ENCODE data around the gene HMBS. TPM values are rescaled to one million over a fixed set of nuclear protein-coding genes. Genes with fewer than 3 reads are reported as not detected.

HMBS gene
- total RNA-seq, 1 experiment from 2014 or later = 9.3 TPM

DNA sequence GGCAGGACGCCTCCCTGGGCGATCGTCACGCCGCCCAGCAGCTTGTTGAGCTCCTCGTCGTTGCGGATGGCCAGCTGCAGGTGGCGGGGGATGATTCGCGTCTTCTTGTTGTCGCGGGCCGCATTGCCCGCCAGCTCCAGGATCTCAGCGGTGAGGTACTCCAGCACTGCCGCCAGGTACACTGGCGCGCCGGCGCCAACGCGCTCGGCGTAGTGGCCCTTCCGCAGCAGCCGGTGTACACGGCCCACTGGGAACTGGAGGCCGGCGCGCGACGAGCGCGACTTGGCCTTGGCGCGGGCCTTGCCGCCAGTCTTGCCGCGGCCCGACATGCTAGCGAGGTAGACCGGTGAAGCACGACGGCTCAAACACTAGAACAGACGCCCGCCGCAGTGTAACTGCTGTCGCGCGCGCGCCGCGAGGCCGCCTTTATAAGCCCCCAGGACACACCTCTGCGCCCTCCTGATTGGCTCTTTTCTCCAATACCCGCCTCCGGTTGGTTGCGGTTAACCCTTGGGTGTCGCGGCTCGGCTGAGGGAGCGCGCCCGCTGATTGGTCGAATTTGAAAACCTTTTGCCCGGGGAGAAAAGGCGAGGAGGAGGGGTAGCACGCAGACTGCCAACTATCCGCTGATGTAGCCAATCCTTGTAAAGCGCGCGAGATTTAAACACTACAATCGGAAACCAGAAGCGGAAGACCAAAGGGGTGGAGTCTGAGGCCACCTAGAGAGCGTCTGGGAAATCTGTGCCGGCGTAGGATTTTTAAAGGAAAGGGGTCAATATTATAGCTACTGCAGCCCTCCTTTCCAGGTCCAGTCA is 10.6 kb downstream of the HMBS start:
- Histone ChIP-seq H3K9ac (ENCODE audit: low read length) (peak overlapping the region; percentile 97), H3K4me2 (ENCODE audit: low read length) (peak overlapping the region; percentile 94), H3K79me2 (ENCODE audit: low read length) (peaks cover 49% of the 10 kb centered on the region), H3K9me2 (replicated peaks; ENCODE audit: low read length) (no peaks in the 10 kb centered on the region), H3K4me3 (ENCODE audit: low read length) (peak overlapping the region; percentile 90), H3F3A (ENCODE audit: low read length, unreplicated experiment) (peaks cover 17% of the 10 kb centered on the region), H2AFZ (ENCODE audit: low read length) (peak overlapping the region; percentile 76), H3K27ac (ENCODE audit: low read length) (peak overlapping the region; percentile 53), H3K9me3 (ENCODE audit: low read length) (no peaks in the 10 kb centered on the region), H4K20me1 (ENCODE audit: low read length) (peaks cover 28% of the 10 kb centered on the region), H3K27me3 (ENCODE audit: low read length) (no peaks in the 10 kb centered on the region), H3K36me3 (ENCODE audit: low read depth, low read length) (peaks cover 46% of the 10 kb centered on the region), H3K4me1 (ENCODE audit: insufficient read depth, low read length) (peaks cover 28% of the 10 kb centered on the region)
- POLR2A ChIA-PET (ENCODE audit: unreplicated experiment) = interaction anchor here (0.6 to 1.1 kb wide), 5 partner anchors 10 to 28 kb away, joined by 3 to 11 read pairs (median 5); partner anchors contain the start of genes C2CD2L, HINFP, HMBS and VPS11
- TF ChIP-seq EZH2phosphoT487 (IDR thresholded peaks at IDR 0.05; ENCODE audit: borderline replicate concordance, low read length) = no peak
- TF ChIP-seq, protein P1, sequence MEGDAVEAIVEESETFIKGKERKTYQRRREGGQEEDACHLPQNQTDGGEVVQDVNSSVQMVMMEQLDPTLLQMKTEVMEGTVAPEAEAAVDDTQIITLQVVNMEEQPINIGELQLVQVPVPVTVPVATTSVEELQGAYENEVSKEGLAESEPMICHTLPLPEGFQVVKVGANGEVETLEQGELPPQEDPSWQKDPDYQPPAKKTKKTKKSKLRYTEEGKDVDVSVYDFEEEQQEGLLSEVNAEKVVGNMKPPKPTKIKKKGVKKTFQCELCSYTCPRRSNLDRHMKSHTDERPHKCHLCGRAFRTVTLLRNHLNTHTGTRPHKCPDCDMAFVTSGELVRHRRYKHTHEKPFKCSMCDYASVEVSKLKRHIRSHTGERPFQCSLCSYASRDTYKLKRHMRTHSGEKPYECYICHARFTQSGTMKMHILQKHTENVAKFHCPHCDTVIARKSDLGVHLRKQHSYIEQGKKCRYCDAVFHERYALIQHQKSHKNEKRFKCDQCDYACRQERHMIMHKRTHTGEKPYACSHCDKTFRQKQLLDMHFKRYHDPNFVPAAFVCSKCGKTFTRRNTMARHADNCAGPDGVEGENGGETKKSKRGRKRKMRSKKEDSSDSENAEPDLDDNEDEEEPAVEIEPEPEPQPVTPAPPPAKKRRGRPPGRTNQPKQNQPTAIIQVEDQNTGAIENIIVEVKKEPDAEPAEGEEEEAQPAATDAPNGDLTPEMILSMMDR (conservative IDR thresholded peaks at IDR 0.05; ENCODE audit: low read depth, low read length) = 0 out of 2 replicates have a peak, but pooled peaks have one; percentile 29
- BruUV-seq (replicated peaks) = TSS peak; percentile 55
- DNase-seq (peak; percentile 100), ATAC-seq (peak; percentile 79)
- intact Hi-C loops (cut with micrococcal nuclease) = loop anchor here (2.0 kb wide), 2 partner anchors 38 to 102 kb away; partner anchors contain the start of gene HYOU1
- CTCF ChIA-PET = interaction anchor here (0.6 to 1.4 kb wide), 7 partner anchors 10 to 101 kb away, joined by 3 to 5 read pairs (median 3); partner anchors contain the start of genes C2CD2L, HINFP and HMBS

DNA sequence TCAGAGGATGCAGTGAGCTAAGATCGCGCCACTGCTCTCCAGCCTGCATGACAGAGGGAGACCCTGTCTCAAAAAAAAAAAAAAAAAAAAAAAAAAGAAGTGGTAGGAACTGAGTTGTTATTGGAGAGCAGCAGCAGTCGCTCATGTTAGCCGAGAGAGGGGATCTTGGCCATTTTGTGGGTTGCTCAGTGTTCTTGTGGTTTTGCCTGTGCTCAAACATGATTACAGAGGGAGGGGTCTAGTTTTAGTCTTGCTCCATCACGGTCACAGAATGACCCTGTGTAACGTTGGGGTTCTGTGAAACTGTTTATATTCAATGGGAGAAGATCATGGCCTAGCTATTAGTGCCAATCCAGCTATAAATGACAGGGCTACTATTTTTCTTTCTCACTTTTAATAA is 15.0 kb downstream of the HMBS start:
- peak overlapping the region; percentile 96 for H3K4me2 ChIP-seq (ENCODE audit: low read length)
- peak overlapping the region; percentile 89 for H3K4me3 ChIP-seq (ENCODE audit: low read length)
- peaks cover 24% of the 10 kb centered on the region for H3K36me3 ChIP-seq (ENCODE audit: low read depth, low read length)
- no peak for ATAC-seq
- H2AFZ ChIP-seq (ENCODE audit: low read length) = no peak overlapping the region
- peaks cover 23% of the 10 kb centered on the region for H3K4me1 ChIP-seq (ENCODE audit: insufficient read depth, low read length)
- intact Hi-C loops (cut with micrococcal nuclease) = loop anchor here (2.0 kb wide), 2 partner anchors 15 to 21 kb away; partner anchors contain the start of genes HINFP and HMBS
- H3K9me2 ChIP-seq (replicated peaks; ENCODE audit: low read length) = no peaks in the 10 kb centered on the region
- 0 out of 2 replicates have a peak, but pooled peaks cover 3% of the 10 kb centered on the region for H4K20me1 ChIP-seq (ENCODE audit: low read length)
- H3K9me3 ChIP-seq (ENCODE audit: low read length) = no peaks in the 10 kb centered on the region
- no peak overlapping the region for H3K27ac ChIP-seq (ENCODE audit: low read length)
- peaks cover 43% of the 10 kb centered on the region for H3K79me2 ChIP-seq (ENCODE audit: low read length)
- no peaks in the 10 kb centered on the region for H3F3A ChIP-seq (ENCODE audit: low read length, unreplicated experiment)
- CTCF ChIA-PET = no interaction called here
- no TSS peak for BruUV-seq (replicated peaks)
- no peak for DNase-seq
- H3K27me3 ChIP-seq (ENCODE audit: low read length) = no peaks in the 10 kb centered on the region
- POLR2A ChIA-PET (ENCODE audit: unreplicated experiment) = no interaction called here
- TF ChIP-seq EZH2phosphoT487 (IDR thresholded peaks at IDR 0.05; ENCODE audit: borderline replicate concordance, low read length) (no peak), EZH2 (IDR thresholded peaks at IDR 0.05; ENCODE audit: low read length, unreplicated experiment) (no peak)
- TF ChIP-seq, protein P1 (conservative IDR thresholded peaks at IDR 0.05; ENCODE audit: low read depth, low read length) = no peak
- H3K9ac ChIP-seq (ENCODE audit: low read length) = peak overlapping the region; percentile 84; the same call in 1 of the 2 replicates
